Neural progenitor cell (in vitro differentiated cells): ENCODE measurements around the gene SLC43A2. TPM values are rescaled to one million over a fixed set of nuclear protein-coding genes. Genes with fewer than 3 reads are reported as not detected.

Experiments used
- DNase-seq: peaks from one replicate; pipeline ENCODE4 v3.0.0-alpha.2; 2016; ENCODE audit warnings: low spot score
- H2AFZ ChIP-seq: fragments of 200-600 bp; sonication (generic); replicated peaks from 2 replicates; pipeline ENCODE4 v1.6.1; 2016; ENCODE audit warnings: antibody characterized with exemption
- H3F3A ChIP-seq: fragments of 200-600 bp; sonication (generic); 2 replicates; pipeline ENCODE4 v1.6.1; 2016; ENCODE audit warnings: antibody characterized with exemption, low read depth
- H3K27ac ChIP-seq: fragments of 200-600 bp; sonication (generic); 2 replicates; pipeline ENCODE4 v1.5.1; 2016; ENCODE audit warnings: mild to moderate bottlenecking
- H3K27me3 ChIP-seq: fragments of 200-600 bp; sonication (generic); 2 replicates; pipeline ENCODE4 v1.6.1; 2016; ENCODE audit warnings: mild to moderate bottlenecking, moderate library complexity
- H3K36me3 ChIP-seq: fragments of 200-600 bp; sonication (generic); 2 replicates; pipeline ENCODE4 v1.5.1; 2016
- H3K4me1 ChIP-seq: fragments of 200-600 bp; sonication (generic); 2 replicates; pipeline ENCODE4 v1.6.1; 2016; ENCODE audit warnings: mixed run types
- H3K4me2 ChIP-seq: fragments of 200-600 bp; sonication (generic); 2 replicates; pipeline ENCODE4 v1.6.1; 2016
- H3K4me3 ChIP-seq: fragments of 200-600 bp; sonication (generic); 2 replicates; pipeline ENCODE4 v1.5.1; 2016
- H3K79me2 ChIP-seq: fragments of 200-600 bp; sonication (generic); 2 replicates; pipeline ENCODE4 v1.6.1; 2016; ENCODE audit warnings: low read depth
- H3K9ac ChIP-seq: fragments of 200-600 bp; sonication (generic); 2 replicates; pipeline ENCODE4 v1.6.1; 2016
- H3K9me3 ChIP-seq: fragments of 200-600 bp; sonication (generic); 2 replicates; pipeline ENCODE4 v1.5.1; 2016; ENCODE audit warnings: low read depth
- H4K20me1 ChIP-seq: fragments of 200-600 bp; sonication (generic); 2 replicates; pipeline ENCODE4 v1.6.1; 2016; ENCODE audit warnings: low read depth
- H3K27ac Mint-ChIP-seq: 3 replicates; pipeline ENCODE4 v1.8.0; 2021; ENCODE audit warnings: mixed read lengths
- H3K27me3 Mint-ChIP-seq: 2 replicates; pipeline ENCODE4 v1.8.0; 2022; ENCODE audit warnings: low read depth, mild to moderate bottlenecking, inconsistent platforms, moderate library complexity, mixed read lengths; ENCODE audit not compliant: insufficient read depth
- H3K36me3 Mint-ChIP-seq: 3 replicates; pipeline ENCODE4 v1.8.0; 2021; ENCODE audit warnings: mixed read lengths
- H3K4me1 Mint-ChIP-seq: 3 replicates; pipeline ENCODE4 v1.8.0; 2021; ENCODE audit warnings: mixed read lengths
- H3K4me3 Mint-ChIP-seq: 3 replicates; pipeline ENCODE4 v1.8.0; 2021; ENCODE audit warnings: mild to moderate bottlenecking, moderate library complexity, mixed read lengths
- H3K9me3 Mint-ChIP-seq: 3 replicates; pipeline ENCODE4 v1.8.0; 2020; ENCODE audit warnings: mixed read lengths
- EZH2 ChIP-seq: fragments of 200-600 bp; sonication (generic); IDR thresholded peaks from 2 replicates; pipeline ENCODE4 v1.6.1; 2017; ENCODE audit warnings: antibody characterized with exemption, mild to moderate bottlenecking, moderate library complexity
- EZH2phosphoT487 ChIP-seq: fragments of 200-600 bp; sonication (generic); IDR thresholded peaks from 2 replicates; pipeline ENCODE4 v1.6.1; 2017; ENCODE audit warnings: antibody characterized with exemption
- total RNA-seq: library from RNA; depleted of rRNA; stranded (reverse); fragments of >200 nt; gene quantifications from 2 replicates; pipeline ENCODE4 v1.2.3, GENCODE V29; 2015; ENCODE audit warnings: low replicate concordance
- TF ChIP-seq, protein P1 (sequence below): fragments of 200-600 bp; sonication (generic); IDR thresholded peaks from 2 replicates; pipeline ENCODE4 v1.5.1; 2017; ENCODE audit warnings: antibody characterized with exemption, mild to moderate bottlenecking

Gene SLC43A2
- total RNA-seq, 1 donor from 2014 or later: 6.8 TPM

DNA sequence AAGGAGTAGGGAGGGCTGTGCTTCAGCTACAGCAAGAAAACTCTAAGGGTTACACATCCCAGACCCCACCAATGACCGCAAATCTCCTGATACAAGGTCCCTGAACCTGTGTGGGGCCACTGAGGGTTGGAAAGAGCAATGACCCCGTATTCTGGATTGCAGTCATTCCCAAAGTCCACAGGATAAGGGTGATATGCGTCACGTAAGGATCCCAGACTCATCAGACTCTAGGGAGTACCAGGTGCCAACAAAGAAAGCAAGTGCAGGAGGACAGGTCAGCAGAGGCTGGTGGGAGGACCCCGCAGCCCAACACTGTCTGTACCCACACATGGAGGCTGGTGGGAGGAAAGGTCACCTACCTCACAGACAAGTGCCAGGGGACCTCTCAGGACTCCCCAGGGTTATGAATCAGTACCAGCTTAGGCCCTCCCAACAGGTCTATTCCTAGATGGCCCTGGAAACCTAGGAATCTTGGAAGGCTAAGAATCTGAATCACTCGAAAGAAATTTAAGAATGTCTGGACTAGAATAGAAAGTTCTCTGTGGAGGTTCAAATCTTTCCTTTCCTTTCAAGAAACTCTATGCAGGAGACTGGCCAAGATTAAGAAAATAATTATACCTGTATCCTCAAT, 82.2 kb downstream of the SLC43A2 start:
- Mint-ChIP-seq H3K36me3 (peaks cover 29% of the 10 kb centered on the region), H3K9me3 (no peaks in the 10 kb centered on the region)

DNA sequence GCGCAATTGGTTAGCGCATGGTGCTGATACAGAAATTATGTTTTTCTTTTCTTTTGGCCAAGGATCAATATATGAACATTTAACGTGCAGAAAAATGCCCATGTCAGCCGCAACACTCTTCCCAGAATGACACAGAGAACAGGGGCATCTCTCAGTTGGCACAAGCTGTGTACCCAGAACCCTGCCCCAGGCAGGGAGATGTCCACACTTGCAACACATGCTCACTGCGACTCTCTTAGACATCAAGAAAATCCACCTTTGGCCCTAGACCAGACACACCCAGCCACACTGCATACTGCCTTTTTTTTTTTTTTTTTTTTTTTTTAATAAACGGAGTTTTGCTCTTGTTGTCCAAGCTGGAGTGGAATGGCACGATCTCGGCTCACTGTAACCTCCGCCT, 83.0 kb downstream of the SLC43A2 start:
- H3K27ac ChIP-seq: no peak overlapping the region
- no peak overlapping the region for H2AFZ ChIP-seq
- peaks cover 4% of the 10 kb centered on the region for H3K27me3 Mint-ChIP-seq
- TF ChIP-seq, protein P1, sequence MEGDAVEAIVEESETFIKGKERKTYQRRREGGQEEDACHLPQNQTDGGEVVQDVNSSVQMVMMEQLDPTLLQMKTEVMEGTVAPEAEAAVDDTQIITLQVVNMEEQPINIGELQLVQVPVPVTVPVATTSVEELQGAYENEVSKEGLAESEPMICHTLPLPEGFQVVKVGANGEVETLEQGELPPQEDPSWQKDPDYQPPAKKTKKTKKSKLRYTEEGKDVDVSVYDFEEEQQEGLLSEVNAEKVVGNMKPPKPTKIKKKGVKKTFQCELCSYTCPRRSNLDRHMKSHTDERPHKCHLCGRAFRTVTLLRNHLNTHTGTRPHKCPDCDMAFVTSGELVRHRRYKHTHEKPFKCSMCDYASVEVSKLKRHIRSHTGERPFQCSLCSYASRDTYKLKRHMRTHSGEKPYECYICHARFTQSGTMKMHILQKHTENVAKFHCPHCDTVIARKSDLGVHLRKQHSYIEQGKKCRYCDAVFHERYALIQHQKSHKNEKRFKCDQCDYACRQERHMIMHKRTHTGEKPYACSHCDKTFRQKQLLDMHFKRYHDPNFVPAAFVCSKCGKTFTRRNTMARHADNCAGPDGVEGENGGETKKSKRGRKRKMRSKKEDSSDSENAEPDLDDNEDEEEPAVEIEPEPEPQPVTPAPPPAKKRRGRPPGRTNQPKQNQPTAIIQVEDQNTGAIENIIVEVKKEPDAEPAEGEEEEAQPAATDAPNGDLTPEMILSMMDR: no peak
- TF ChIP-seq EZH2phosphoT487: no peak
- TF ChIP-seq EZH2: no peak
- no peak overlapping the region for H3K9ac ChIP-seq
- H3F3A ChIP-seq: no peaks in the 10 kb centered on the region
- H3K4me3 Mint-ChIP-seq: no peak overlapping the region
- H4K20me1 ChIP-seq: peaks cover 14% of the 10 kb centered on the region
- no peaks in the 10 kb centered on the region for H3K27me3 ChIP-seq
- H3K36me3 Mint-ChIP-seq: peaks cover 29% of the 10 kb centered on the region
- no peaks in the 10 kb centered on the region for H3K9me3 Mint-ChIP-seq
- H3K9me3 ChIP-seq: no peaks in the 10 kb centered on the region
- no peak for DNase-seq
- no peak overlapping the region for H3K27ac Mint-ChIP-seq
- no peaks in the 10 kb centered on the region for H3K79me2 ChIP-seq
- no peak overlapping the region for H3K4me2 ChIP-seq
- no peaks in the 10 kb centered on the region for H3K4me1 Mint-ChIP-seq
- no peaks in the 10 kb centered on the region for H3K4me1 ChIP-seq
- H3K36me3 ChIP-seq: no peaks in the 10 kb centered on the region
- H3K4me3 ChIP-seq: no peak overlapping the region

More for the DNA sequence above, 82.2 kb downstream of the SLC43A2 start:
- no peak overlapping the region for H3K9ac ChIP-seq
- no peak overlapping the region for H3K4me3 ChIP-seq
- Mint-ChIP-seq H3K4me1 (no peaks in the 10 kb centered on the region), H3K4me3 (no peak overlapping the region), H3K27me3 (peaks cover 4% of the 10 kb centered on the region), H3K27ac (no peak overlapping the region)
- H3K27ac ChIP-seq: no peak overlapping the region
- no peaks in the 10 kb centered on the region for H3F3A ChIP-seq
- H2AFZ ChIP-seq: no peak overlapping the region
- no peaks in the 10 kb centered on the region for H3K4me1 ChIP-seq
- no peaks in the 10 kb centered on the region for H3K79me2 ChIP-seq
- H3K9me3 ChIP-seq: no peaks in the 10 kb centered on the region
- no peak for DNase-seq
- H3K27me3 ChIP-seq: no peaks in the 10 kb centered on the region
- peaks cover 14% of the 10 kb centered on the region for H4K20me1 ChIP-seq
- TF ChIP-seq EZH2 (no peak), EZH2phosphoT487 (no peak)
- TF ChIP-seq, protein P1: no peak
- no peak overlapping the region for H3K4me2 ChIP-seq
- H3K36me3 ChIP-seq: no peaks in the 10 kb centered on the region

- Histone ChIP-seq H3K9ac (no peak overlapping the region), H3K4me1 (no peaks in the 10 kb centered on the region), H3K36me3 (no peaks in the 10 kb centered on the region), H3K79me2 (no peaks in the 10 kb centered on the region), H3K27me3 (no peaks in the 10 kb centered on the region), H4K20me1 (peaks cover 12% of the 10 kb centered on the region), H3K4me3 (no peak overlapping the region), H3K9me3 (no peaks in the 10 kb centered on the region), H3K27ac (no peak overlapping the region), H3F3A (no peaks in the 10 kb centered on the region), H3K4me2 (no peak overlapping the region), H2AFZ (no peak overlapping the region)
- Mint-ChIP-seq H3K36me3 (peaks cover 34% of the 10 kb centered on the region), H3K27me3 (peaks cover 6% of the 10 kb centered on the region), H3K9me3 (no peaks in the 10 kb centered on the region), H3K27ac (no peak overlapping the region), H3K4me1 (no peaks in the 10 kb centered on the region), H3K4me3 (no peak overlapping the region)
- DNase-seq: no peak
- no peak for TF ChIP-seq EZH2phosphoT487
- TF ChIP-seq EZH2: no peak
- TF ChIP-seq, protein P1: no peak
Observed at GRCh38 chr17:1542316-1542715, 86.3 kb downstream of the SLC43A2 start.
